Activated CD4-positive, CD25-positive, alpha-beta regulatory T cell (primary cell): ENCODE data around the gene LIM2.

Experiments used
- DNase-seq, 4 experiments: peaks; one replicate each; lab custom pipeline; 2025; lab: John Stamatoyannopoulos, UW

The LIM2 gene

GRCh38 chr19:51365965-51366388 lies 21.8 kb downstream of the LIM2 start, which contains the start of gene ETFB:
Gene ETFB (minus strand): TSS chr19:51366388. CDS start chr19:51366326, 62 bp downstream.
- DNase-seq, result no peak

DNA sequence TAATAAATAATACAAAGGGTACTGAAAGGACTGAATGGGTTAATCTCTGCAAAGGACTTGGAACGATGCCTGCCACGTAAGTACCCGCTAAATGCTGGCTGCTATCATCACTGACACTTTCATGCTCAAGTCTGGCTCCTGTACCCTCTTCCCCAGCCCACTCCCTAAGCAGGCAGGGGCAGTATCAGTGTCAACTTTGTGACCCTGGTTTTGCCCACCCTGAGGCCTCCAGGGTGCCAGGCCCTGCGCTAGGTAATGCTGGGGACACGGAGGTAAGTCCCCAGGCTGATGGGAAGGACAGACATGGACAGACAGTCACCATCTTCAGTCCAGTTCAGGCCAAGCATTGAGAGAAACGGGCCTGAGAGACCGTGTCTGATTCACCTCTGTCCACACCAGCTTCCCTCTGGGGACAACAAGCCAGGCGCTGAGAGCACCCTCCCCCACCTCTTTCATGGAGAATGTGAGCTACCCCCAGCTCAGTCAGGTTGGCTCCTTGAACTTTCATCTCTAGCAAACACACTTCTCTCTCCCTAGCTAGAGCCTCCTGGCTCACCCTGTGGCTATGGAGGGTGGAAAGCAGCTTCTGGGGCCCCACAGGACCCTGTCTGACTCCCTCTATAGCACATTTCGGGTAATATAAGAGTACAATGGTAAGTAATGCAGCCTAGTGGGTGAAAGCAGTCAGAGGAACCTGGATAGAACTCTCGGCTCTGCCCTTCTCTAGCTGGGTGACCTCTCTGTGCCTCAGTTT lies 22.4 kb downstream of the LIM2 start:
- no peak for DNase-seq

DNA sequence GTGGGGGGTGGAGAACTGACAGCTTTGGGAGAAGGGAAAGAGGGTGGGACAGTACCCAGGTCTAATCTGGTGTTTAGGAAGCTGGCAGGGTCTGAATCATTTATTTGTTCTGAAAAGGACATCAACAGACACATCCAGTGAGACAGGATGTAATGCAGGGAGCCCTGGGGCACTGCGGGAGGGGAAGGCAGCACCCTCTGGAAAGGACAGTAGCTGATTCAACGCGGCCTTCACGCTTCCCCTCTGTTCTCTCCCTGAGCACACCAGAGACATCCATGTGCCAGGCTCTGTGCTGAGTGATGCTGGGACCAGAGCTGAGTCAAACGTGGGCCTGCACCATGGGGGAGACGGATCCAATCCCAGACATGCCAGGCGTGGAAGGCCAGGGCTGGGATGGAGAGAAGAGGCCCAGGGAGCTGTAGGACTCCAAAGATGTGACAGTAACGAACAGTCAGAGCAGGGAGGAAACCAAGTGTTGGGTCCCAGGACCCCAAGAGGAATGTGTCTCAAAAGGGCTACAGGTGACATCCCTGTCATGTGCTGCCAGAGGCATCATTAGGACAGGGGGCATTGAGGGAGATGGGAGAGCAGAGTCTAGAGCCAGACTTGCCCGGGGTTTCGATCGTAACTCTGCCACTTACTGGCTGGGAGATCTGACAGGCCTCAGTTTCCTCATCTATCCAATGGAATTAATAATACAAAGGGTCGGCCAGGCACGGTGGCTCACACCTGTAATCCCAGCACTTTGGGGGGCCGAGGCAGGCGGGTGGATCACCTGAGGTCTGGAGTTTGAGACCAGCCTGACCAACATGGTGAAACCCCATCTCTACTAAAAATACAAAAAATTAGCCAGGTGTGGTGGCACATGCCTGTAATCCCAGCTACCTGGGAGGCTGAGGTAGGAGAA lies 23.3 kb downstream of the LIM2 start:
- DNase-seq, result no peak

- DNase-seq, result no peak
Measured at GRCh38 chr19:51361239-51361638, 26.5 kb downstream of the LIM2 start.

GRCh38 chr19:51359294-51359693 lies 28.5 kb downstream of the LIM2 start:
- no peak for DNase-seq

DNA sequence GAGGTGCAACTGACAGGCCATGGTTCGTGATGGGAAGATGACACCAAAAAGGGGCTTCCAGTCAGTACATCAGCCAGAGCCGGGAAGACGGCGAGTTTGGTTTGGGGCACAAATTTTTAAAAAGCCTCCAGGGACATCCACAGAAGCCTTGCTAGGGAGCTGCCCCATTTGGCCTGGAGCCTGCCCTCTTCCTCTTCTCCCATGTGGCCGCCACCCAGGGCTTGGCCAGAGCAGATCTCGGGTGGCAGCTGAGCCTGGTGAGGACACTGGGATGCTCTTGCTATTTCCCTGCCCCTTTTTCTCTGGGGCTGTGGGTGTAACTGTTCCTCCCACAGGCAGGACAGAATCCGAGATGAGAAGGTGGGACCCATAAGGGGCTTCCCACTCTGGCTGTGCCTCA lies 29.8 kb downstream of the LIM2 start:
- no peak for DNase-seq

GRCh38 chr19:51356159-51356801 lies 31.5 kb downstream of the LIM2 start:
- no peak for DNase-seq

- DNase-seq, result no peak
Measured at GRCh38 chr19:51354742-51355148, 33.0 kb downstream of the LIM2 start.

DNA sequence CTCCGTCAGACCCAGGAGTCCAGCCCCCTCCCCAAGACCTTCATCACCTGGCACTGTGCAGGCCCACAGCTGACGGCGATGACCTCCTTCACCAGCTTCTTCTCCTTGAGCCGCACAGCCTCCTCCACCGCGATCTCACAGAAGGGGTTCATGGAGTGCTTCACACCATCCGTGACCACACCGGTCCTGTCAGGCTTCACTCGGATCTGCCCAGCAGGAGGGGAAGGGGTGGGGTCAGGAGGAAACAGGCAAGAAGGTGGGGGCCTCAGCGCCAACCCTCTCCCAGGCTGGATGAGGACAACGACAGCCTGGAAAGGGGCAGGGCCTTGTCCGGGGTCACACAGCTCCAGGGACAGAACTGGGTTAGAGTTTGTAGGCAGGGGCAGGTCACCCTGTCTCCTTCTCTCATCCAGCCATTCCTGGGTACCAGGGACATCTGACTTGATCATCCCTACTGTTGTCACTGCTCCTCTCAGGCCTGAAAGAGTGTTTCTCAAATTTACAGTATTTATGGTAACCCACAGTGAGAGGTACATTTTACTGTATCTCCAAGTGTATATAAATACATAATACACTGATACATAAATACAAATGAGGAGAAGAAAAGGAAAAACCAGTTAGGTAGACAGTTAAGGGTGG lies 33.6 kb downstream of the LIM2 start:
- DNase-seq, result no peak

DNA sequence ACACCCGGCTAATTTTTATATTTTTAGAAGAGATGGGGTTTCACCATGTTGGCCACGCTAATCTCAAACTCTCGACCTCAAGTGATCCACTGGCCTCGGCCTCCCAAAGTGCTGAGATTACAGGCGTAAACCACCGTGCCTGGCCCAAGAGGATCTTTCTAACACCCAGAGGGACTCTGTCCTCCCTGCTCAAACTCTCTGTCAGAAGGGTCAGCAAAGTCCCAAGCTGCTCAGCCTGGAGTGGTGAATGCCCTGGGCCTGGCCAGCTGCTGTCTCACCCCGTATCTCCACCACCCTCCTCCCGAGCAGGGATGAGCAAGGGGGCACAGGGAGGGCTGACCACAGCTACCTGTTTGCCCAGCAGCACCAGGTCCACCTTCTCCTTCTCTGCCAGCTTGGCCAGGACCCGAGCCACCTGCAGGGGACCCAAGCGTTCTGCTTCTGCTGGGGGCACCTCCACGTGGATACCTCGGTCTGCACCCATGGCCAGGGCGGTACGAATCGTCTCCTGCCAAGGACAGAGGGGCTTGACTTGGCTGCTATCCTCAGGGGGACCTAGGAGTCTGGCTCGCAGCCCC lies 34.9 kb downstream of the LIM2 start:
- DNase-seq, result no peak

- DNase-seq, result no peak
Measured at GRCh38 chr19:51351266-51351990, 36.3 kb downstream of the LIM2 start.

DNA sequence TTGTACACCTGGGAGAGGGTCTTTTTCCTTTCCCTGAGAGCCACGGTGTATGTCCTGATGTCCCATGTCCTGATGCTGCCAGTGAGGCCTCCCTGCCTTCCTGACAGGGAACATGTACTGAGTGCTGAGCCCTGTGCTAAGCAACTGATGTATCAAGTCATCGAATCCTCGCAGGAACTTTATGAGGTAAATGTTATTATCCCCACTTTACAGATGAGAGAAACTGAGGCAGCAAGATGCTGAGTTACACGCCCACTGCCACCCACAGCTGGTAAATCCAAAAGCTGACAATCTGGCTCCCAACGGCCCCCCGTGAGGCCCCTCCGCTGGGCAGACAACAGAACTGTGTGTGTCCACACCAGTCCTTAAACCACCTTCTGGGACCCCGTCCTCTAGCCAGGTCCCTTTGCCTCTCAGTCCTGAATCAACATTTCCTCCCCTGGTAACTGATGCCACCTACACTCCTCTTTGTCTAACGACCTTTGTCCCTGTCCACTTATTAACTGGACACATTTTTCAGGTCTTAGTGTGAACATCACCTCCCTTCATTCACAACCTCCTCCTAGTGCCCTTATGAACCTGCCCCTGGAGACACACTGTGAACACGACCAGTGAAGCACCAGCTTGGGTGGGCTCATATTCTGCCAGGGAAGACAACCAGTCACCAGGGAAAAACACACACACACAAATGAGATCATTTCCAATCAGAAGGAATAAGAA lies 40.4 kb downstream of the LIM2 start:
- DNase-seq, result no peak

DNA sequence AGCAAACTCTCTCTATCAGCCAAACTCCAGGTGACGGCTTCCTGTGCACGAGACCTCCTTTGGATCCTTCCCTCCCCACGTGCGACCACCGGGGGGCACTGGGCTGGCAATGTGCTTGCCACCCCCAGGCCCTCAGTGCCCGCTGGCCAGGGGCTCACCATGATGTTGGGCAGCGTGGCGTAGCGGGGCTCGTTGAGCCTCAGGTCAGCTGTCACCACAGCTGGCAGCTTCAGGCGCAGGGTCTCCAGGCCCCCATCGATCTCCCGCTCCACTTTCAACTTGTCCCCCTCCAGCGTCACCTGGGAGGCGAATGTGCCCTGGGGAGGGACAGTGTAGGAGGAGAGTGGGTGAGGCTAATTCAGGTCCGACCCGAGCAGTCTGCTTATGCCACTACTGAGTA lies 41.0 kb downstream of the LIM2 start:
- no peak for DNase-seq

DNA sequence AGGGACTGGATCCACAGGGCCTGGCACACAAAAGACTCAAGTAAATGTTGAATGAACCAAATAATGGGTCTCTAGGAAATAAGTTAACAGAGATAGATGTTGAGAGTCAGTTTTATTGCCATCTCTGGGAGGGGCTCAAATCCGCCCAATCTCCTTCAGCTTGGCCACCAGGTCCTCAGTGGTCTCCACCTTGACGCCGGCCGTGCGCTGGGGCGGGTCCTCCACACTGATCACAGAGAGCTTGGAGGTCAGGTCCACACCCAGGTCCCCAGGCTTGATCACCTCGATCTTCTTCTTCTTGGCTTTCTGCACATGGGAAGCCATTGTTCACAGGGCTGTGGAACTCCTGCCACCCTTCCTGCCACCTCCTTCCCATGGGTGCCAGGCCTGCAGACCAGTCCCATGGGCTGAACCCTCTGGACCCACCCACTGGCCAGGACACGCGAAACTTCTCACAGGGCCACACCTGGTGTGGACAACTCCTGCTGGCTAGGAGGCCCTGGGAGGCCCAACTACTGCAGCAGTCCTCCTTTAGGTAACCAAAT lies 42.6 kb downstream of the LIM2 start:
- no peak for DNase-seq

- DNase-seq, result no peak
Measured at GRCh38 chr19:51342631-51343569, 44.9 kb downstream of the LIM2 start.

DNA sequence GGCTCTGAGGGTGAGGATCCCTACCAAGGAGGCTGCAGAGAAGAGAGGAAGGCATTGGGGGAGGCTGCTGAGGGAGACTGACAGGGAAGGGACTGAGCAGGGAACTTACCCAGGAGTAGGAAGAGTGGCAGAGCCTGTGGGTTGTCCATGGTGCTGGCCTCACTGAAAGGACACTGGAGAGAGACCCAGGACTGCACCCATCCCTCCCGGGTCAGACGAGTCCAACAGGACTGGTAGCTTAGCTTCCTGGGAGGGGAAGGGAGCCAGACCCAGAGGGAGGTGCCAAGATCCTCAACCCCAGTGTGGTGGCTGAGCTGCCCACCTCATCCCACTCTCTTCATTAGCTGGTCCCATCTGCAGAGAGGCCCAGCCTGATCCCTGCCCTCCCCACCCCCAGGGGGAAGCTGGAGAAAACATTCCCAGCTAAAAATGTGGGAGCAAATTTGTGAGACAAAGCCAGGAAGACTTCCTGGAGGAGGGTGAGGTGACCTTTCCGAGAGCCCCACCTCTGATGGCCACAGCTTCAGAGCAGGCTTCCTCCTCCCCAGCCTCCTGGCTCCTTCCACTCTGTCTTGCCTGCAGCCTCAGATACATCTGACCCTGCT lies 45.7 kb downstream of the LIM2 start, which contains the start of gene VSIG10L:
VSIG10L (minus strand) TSS at position 164 of the 605 bp plus-strand sequence; CDS start at position 149, 15 bp downstream.
- no peak for DNase-seq

DNA sequence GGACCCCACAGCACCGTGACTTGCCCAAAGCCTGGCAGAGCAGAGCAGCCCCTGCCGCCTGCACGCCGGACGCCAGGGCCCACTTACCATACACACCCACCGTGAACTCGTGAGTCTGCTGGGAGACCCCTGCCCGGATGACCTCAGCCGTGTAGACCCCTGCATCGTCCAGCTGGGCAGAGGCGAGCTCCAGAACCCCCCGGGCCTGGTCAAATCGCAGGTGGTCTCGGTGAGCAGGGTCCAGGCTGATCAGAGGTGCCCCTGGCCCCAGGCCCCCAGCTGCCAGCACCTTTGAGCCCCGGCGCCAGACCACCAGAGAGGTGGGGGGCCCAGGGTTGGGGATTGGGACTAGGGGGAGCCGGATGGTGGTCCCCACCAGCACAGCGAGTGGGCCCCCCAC lies 46.7 kb downstream of the LIM2 start:
- no peak for DNase-seq
